NCI-H82 (cell line): ENCODE results near the gene SCAMP3.
"Not testable (repeated sequence)": the region's sequence is repeated elsewhere in the genome, so short reads cannot be mapped to it uniquely, and the experiment has no call there.

Experiments
- DNase-seq: peaks from one replicate; lab custom pipeline; 2025; lab: John Stamatoyannopoulos, UW

SCAMP3 gene

DNA sequence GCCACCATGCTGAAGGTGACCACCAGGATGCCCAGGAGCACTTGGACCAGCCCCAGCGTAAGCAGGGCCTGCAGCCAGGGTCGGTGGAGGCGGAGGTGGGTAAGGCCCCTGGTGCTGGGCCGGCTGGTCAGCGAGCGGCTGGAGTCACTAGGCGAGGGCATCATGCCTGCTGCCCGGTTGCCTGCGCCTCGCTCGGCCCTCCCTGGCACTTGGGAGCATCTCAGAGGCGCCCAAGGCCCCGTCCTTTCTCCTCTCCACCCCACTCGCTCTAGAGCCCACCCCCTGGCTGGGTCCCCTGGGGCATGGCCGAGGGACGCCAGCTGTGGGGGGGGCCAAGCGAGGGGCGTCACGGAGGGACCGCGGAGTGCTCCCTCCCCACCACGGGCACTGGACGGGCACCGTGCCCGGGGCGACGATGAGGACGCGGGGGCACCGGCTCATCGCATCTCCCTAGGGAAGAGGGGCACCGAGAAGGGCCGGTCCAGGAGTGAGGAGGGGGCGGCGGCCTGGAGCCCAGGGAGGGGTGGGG is 7.4 kb downstream of the SCAMP3 start:
- DNase-seq, result peak; percentile 73

DNA sequence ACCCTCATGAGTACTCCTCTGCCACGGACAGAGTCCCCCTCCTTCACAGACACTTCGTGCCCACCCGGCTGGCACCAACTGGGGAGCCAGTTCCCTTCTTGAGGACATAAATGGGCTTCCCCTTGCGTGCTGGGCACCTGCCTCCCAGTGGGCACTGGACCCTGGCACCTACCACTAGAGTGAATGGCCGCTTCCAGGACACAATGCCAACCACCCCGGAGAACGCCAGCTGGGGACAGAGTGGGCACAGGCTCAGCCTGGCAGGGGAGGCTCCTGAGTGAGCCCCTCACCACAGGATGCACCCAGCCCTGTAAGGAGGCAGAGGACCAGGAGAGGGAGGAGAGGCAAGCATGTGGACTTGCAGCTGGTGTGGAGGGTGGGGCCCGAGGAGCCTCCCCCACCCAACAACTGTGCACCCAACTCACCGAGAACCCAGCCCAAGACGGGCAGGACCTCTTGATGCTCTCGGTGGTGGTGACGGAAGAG is 7.9 kb downstream of the SCAMP3 start:
- DNase-seq, result peak; percentile 52

DNA sequence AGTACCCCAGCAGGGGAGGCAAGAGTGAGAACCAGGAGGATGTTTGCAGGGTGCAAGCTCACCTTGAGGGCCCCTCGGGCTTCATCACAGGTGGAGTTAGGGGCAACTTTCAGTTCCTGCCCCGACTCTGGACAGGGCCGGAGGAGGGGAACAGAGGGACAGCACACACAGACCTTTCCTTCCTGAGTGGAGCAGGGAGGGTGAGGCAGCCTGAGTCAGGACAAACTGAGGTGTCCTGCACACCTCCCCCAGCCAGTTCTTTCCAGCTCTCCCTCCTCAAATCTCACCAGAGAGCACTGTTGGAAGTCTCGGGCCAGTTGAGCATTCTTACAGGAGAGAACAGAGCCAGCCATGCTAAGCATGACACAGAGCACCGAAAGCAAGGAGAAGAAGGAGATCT is 8.4 kb downstream of the SCAMP3 start:
- no peak for DNase-seq

- peak; percentile 51 for DNase-seq
These were observed 9.0 kb downstream of the SCAMP3 start for GRCh38 chr1:155253208-155253607.

- DNase-seq, result no peak
These were observed 10.6 kb downstream of the SCAMP3 start for GRCh38 chr1:155251566-155251965.

DNA sequence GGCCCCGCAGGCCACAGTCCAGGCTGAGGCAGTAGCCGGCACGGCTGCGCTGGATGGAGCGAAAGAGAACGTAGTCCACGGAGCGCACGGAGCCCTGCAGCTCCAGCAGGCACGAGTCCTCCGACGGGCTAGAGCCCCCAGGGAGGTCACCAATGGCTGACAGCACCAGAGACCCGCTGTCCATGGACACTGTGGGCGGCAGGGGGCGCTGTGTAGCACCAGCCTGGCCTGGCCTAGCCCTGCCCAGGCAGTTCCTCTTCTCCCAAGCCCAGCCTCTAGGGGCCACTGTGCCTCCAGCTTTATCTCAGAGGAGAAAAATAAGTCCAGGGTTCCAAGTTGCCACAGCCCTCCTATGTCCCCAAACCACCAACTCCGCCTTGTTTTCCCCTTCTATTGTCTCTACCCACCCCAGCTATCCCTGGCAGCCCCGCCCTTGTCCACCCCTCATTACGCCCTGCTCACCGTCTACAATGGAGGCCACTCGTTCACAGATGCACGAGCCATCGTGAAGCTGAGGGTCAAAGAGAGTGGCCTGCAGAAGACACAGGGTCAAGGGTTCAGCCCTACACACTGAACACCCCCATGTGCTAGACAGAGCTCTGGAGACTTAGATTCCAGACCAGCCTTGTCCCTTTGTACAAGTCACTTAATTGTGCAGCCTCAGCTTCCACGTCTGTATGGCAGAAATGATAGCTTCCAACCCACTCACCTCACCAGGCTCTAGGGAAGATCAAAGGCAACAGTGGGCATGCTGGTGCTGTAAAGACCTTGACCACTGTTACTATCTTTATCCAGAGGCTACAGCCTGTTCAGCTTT is 11.3 kb downstream of the SCAMP3 start:
- DNase-seq, result peak; percentile 98

- no peak for DNase-seq
These were observed 11.9 kb downstream of the SCAMP3 start for GRCh38 chr1:155250246-155250632.

DNA sequence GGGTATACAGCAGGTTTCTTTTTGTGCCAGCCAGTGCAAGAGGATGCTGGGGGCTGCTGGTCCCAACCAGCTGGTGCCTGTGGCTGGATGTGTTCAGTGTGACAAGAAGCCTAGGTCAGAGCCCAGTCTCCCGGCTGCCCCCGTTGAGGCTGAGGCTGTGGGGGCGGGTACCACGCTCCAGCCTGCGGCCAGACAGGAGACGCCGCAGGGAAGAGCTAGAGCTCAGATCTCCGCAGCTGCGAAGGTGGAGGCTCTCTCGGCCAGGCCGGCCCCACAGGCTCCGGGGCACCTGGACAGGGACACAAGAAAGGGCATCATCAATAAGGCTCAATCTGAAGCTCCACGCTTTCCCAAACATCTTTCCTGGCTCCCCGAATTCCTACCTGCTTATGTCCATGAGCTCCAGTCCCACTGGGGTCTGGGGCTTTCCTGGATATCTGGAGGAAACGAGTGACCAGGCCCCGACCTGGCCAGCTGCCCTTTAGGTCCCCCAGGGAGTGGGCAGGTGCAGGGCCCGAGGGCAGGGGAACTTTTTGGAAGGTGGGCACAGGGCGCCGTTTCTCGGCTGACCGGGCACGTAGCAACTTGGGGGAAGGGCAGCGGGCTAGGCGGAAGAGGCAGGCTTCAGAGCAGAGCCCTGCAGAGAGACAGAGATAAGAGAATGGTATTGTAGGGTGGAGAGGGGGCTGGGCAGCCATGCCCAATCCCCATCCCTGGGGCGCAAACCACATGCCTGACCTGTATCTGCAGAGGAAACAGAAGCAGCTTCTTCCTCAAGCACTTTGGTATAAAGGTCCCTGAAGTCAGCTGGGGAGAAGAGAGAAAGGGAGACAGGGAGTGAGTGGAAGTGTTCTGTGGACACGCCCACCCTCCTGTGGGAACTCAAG is 14.2 kb downstream of the SCAMP3 start:
- no peak for DNase-seq

- not testable (repeated sequence) for DNase-seq
These were observed 15.4 kb downstream of the SCAMP3 start for GRCh38 chr1:155246796-155247195.

GRCh38 chr1:155245163-155245524 is 17.0 kb downstream of the SCAMP3 start:
- no peak for DNase-seq

DNA sequence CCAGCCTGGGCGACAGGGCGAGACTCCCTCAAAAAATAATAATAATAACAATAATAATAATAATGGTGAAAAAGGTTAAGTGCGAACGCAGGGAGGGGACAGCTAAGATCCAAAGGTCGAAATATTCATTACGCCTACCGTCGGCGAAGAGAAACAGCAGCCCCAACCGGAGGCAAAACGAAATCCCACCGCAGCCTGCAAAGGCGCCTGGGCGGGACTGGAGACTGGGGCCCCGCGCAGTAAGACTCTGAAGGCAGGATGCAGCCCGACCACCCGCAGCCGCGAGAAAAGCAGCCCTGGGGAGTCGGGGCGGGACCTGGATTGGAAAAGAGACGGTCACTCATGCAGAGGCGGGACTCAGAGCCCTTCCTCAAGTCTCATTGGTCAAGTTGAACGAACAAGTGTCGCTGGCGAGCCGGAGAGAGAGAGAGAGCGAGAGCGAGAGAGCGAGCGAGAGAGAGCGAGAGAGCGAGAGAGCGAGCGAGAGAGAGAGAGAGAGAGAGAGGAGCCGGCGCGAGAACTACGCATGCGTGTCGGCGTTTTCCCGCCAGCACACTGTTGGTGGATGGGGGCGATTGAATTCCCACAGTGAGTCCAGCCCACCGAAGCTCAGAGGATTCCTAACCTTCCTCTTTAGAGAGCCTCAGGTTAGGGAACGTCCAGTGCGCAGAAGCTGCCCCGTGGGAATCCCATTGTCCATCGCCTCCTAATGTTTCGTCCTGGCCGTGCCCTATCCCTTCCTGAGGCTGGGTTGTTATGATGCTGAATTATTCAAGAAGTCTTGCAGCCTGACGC is 17.6 kb downstream of the SCAMP3 start:
- peak; percentile 100 for DNase-seq

DNA sequence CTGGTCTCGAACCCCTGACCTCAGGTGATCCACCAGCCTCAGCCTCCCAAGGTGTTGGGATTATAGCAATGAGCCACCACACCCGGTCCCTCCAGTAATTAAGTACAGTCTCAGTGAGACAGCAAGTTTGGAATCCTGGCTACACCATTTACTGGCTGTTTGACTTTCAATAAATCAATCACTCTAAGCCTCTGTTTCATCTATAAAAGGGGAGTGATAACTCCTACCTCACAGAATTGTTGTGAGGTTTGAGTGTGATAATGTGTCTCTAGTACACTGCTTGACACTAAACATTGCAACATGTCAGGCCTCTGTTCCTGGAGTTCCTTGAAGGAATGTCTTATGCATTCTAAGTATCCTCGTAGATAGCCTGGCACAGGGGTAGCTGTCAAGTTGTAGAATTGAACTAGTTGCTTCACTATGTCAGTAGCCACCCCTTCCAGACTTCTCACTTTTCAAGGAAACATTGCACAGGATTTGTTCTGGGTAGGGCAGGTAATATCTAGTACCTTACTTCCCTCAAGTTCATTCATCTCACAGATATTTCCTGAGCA is 19.3 kb downstream of the SCAMP3 start:
- peak; percentile 42 for DNase-seq

GRCh38 chr1:155241841-155242264 is 20.3 kb downstream of the SCAMP3 start:
- no peak for DNase-seq

- DNase-seq, result peak; percentile 96
These were observed 21.0 kb downstream of the SCAMP3 start for GRCh38 chr1:155241069-155241679.

- DNase-seq, result no peak
These were observed 25.7 kb downstream of the SCAMP3 start for GRCh38 chr1:155236451-155236850.

DNA sequence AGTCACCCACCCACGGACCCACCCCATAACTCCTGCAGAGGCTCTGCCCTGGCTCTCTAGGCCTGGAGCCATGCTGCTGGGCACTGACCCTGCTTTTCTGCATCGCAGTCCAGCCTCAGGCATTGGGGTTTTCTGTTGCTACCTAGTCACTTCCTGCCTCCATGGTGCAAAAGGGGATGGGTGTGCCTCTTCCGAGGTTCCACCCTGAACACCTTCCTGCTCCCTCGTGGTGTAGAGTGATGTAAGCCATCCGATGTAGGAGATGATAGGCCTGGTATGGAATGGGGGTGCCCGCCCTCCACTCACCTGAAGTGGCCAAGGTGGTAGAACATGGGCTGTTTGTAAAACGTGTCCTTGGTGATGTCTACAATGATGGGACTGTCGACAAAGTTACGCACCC is 26.8 kb downstream of the SCAMP3 start:
- not testable (repeated sequence) for DNase-seq

GRCh38 chr1:155233502-155233901 is 28.7 kb downstream of the SCAMP3 start:
- DNase-seq, result not testable (repeated sequence)

- not testable (repeated sequence) for DNase-seq
These were observed 29.9 kb downstream of the SCAMP3 start for GRCh38 chr1:155232001-155232978.

GRCh38 chr1:155231302-155231701 is 30.9 kb downstream of the SCAMP3 start:
- not testable (repeated sequence) for DNase-seq

DNA sequence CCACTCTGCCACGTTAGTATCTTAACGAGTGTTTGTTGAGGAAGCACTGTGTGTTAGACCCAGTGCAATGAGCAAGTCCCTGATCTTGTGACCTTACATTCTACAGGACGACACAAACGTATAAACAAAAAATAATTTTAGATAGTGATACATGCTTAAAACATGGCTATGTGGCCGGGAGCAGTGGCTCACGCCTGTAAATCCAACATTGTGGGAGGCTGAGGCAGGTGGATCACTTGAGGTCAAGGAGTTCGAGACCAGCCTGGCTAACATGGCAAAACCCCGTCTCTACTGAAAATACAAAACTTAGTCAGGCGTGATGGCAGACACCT is 34.1 kb downstream of the SCAMP3 start:
- no peak for DNase-seq
